ENCODE results near the gene INCA1.
"Not testable (repeated sequence)": the region's sequence is repeated elsewhere in the genome, so short reads cannot be mapped to it uniquely, and the experiment has no call there.

INCA1 gene

GRCh38 chr17:5032865-5033264 is 35.5 kb upstream of the INCA1 start:
- FAIRE-seq: no peak

GRCh38 chr17:5031365-5032082 is 34.2 kb upstream of the INCA1 start:
- TF ChIP-seq PAX5 (IDR thresholded peaks at IDR 0.05; ENCODE audit: insufficient read depth, low read length, severe bottlenecking) (no peak), SPI1 (IDR thresholded peaks at IDR 0.05; ENCODE audit: low read depth, low read length) (no peak), TAF1 (IDR thresholded peaks at IDR 0.05; ENCODE audit: low read depth, low read length) (no peak), POLR2AphosphoS5 (IDR thresholded peaks at IDR 0.05; ENCODE audit: low read depth, low read length) (no peak), POLR2A (IDR thresholded peaks at IDR 0.05; ENCODE audit: low read depth, low read length) (no peak)
- DNase-seq (ENCODE audit: insufficient read length, low spot score): peak; percentile 78
- peak; percentile 97 for FAIRE-seq

More at GRCh38 chr17:5032865-5033264, 35.5 kb upstream of the INCA1 start:
- TF ChIP-seq POLR2A (IDR thresholded peaks at IDR 0.05; ENCODE audit: low read depth, low read length) (no peak), SPI1 (IDR thresholded peaks at IDR 0.05; ENCODE audit: low read depth, low read length) (no peak), PAX5 (IDR thresholded peaks at IDR 0.05; ENCODE audit: insufficient read depth, low read length, severe bottlenecking) (no peak), POLR2AphosphoS5 (IDR thresholded peaks at IDR 0.05; ENCODE audit: low read depth, low read length) (no peak), TAF1 (IDR thresholded peaks at IDR 0.05; ENCODE audit: low read depth, low read length) (no peak), POU2F2 (IDR thresholded peaks at IDR 0.05; ENCODE audit: low read depth, low read length) (no peak)
- DNase-seq (ENCODE audit: insufficient read length, low spot score): no peak

GRCh38 chr17:5030168-5030567 is 32.8 kb upstream of the INCA1 start:
- FAIRE-seq; DNase-seq (ENCODE audit: insufficient read length, low spot score): not testable (repeated sequence)

- no peak for FAIRE-seq
- no peak for TF ChIP-seq POU2F2 (IDR thresholded peaks at IDR 0.05; ENCODE audit: low read depth, low read length)
- no peak for TF ChIP-seq POLR2A (IDR thresholded peaks at IDR 0.05; ENCODE audit: low read depth, low read length)
- no peak for TF ChIP-seq TAF1 (IDR thresholded peaks at IDR 0.05; ENCODE audit: low read depth, low read length)
- no peak for TF ChIP-seq SPI1 (IDR thresholded peaks at IDR 0.05; ENCODE audit: low read depth, low read length)
- TF ChIP-seq POLR2AphosphoS5 (IDR thresholded peaks at IDR 0.05; ENCODE audit: low read depth, low read length): no peak
- no peak for TF ChIP-seq PAX5 (IDR thresholded peaks at IDR 0.05; ENCODE audit: insufficient read depth, low read length, severe bottlenecking)
- DNase-seq (ENCODE audit: insufficient read length, low spot score): no peak
Measured at GRCh38 chr17:5027916-5028315, 30.6 kb upstream of the INCA1 start.

GRCh38 chr17:5027299-5027698 is 30.0 kb upstream of the INCA1 start:
- FAIRE-seq: no peak
- TF ChIP-seq POU2F2 (IDR thresholded peaks at IDR 0.05; ENCODE audit: low read depth, low read length): no peak
- no peak for TF ChIP-seq PAX5 (IDR thresholded peaks at IDR 0.05; ENCODE audit: insufficient read depth, low read length, severe bottlenecking)
- no peak for TF ChIP-seq POLR2AphosphoS5 (IDR thresholded peaks at IDR 0.05; ENCODE audit: low read depth, low read length)
- no peak for TF ChIP-seq SPI1 (IDR thresholded peaks at IDR 0.05; ENCODE audit: low read depth, low read length)
- no peak for TF ChIP-seq POLR2A (IDR thresholded peaks at IDR 0.05; ENCODE audit: low read depth, low read length)
- TF ChIP-seq TAF1 (IDR thresholded peaks at IDR 0.05; ENCODE audit: low read depth, low read length): no peak
- DNase-seq (ENCODE audit: insufficient read length, low spot score): no peak

GRCh38 chr17:5024604-5025003 is 27.3 kb upstream of the INCA1 start:
- no peak for FAIRE-seq
- no peak for DNase-seq (ENCODE audit: insufficient read length, low spot score)

GRCh38 chr17:5023588-5024147 is 26.3 kb upstream of the INCA1 start:
- no peak for FAIRE-seq

More at GRCh38 chr17:5024604-5025003, 27.3 kb upstream of the INCA1 start:
- TF ChIP-seq SPI1 (IDR thresholded peaks at IDR 0.05; ENCODE audit: low read depth, low read length) (no peak), POU2F2 (IDR thresholded peaks at IDR 0.05; ENCODE audit: low read depth, low read length) (no peak), POLR2AphosphoS5 (IDR thresholded peaks at IDR 0.05; ENCODE audit: low read depth, low read length) (no peak), POLR2A (IDR thresholded peaks at IDR 0.05; ENCODE audit: low read depth, low read length) (no peak), TAF1 (IDR thresholded peaks at IDR 0.05; ENCODE audit: low read depth, low read length) (no peak), PAX5 (IDR thresholded peaks at IDR 0.05; ENCODE audit: insufficient read depth, low read length, severe bottlenecking) (no peak)

GRCh38 chr17:5022171-5022711 is 24.9 kb upstream of the INCA1 start:
- no peak for TF ChIP-seq POLR2A (IDR thresholded peaks at IDR 0.05; ENCODE audit: low read depth, low read length)
- no peak for TF ChIP-seq POU2F2 (IDR thresholded peaks at IDR 0.05; ENCODE audit: low read depth, low read length)
- TF ChIP-seq POLR2AphosphoS5 (IDR thresholded peaks at IDR 0.05; ENCODE audit: low read depth, low read length): no peak
- TF ChIP-seq TAF1 (IDR thresholded peaks at IDR 0.05; ENCODE audit: low read depth, low read length): no peak
- no peak for TF ChIP-seq SPI1 (IDR thresholded peaks at IDR 0.05; ENCODE audit: low read depth, low read length)
- TF ChIP-seq PAX5 (IDR thresholded peaks at IDR 0.05; ENCODE audit: insufficient read depth, low read length, severe bottlenecking): no peak
- no peak for FAIRE-seq
- no peak for DNase-seq (ENCODE audit: insufficient read length, low spot score)

More at GRCh38 chr17:5023588-5024147, 26.3 kb upstream of the INCA1 start:
- no peak for TF ChIP-seq SPI1 (IDR thresholded peaks at IDR 0.05; ENCODE audit: low read depth, low read length)
- no peak for TF ChIP-seq POLR2AphosphoS5 (IDR thresholded peaks at IDR 0.05; ENCODE audit: low read depth, low read length)
- TF ChIP-seq PAX5 (IDR thresholded peaks at IDR 0.05; ENCODE audit: insufficient read depth, low read length, severe bottlenecking): no peak
- TF ChIP-seq POU2F2 (IDR thresholded peaks at IDR 0.05; ENCODE audit: low read depth, low read length): no peak
- TF ChIP-seq TAF1 (IDR thresholded peaks at IDR 0.05; ENCODE audit: low read depth, low read length): no peak
- TF ChIP-seq POLR2A (IDR thresholded peaks at IDR 0.05; ENCODE audit: low read depth, low read length): no peak
- no peak for DNase-seq (ENCODE audit: insufficient read length, low spot score)

GRCh38 chr17:5020502-5021023 is 23.2 kb upstream of the INCA1 start:
- DNase-seq (ENCODE audit: insufficient read length, low spot score) (no peak), FAIRE-seq (no peak)
- TF ChIP-seq PAX5 (IDR thresholded peaks at IDR 0.05; ENCODE audit: insufficient read depth, low read length, severe bottlenecking) (no peak), POU2F2 (IDR thresholded peaks at IDR 0.05; ENCODE audit: low read depth, low read length) (no peak), POLR2AphosphoS5 (IDR thresholded peaks at IDR 0.05; ENCODE audit: low read depth, low read length) (no peak), SPI1 (IDR thresholded peaks at IDR 0.05; ENCODE audit: low read depth, low read length) (no peak), TAF1 (IDR thresholded peaks at IDR 0.05; ENCODE audit: low read depth, low read length) (no peak), POLR2A (IDR thresholded peaks at IDR 0.05; ENCODE audit: low read depth, low read length) (no peak)

All from GM12891 (cell line).